Fibroblast of the aortic adventitia (primary cell): ENCODE results near the gene NR3C1. TPM values are rescaled to one million over a fixed set of nuclear protein-coding genes. Genes with fewer than 3 reads are reported as not detected.

Source experiments
- DNase-seq: peaks from one replicate; pipeline ENCODE4 v3.0.0-alpha.2; 2010; ENCODE audit warnings: low read depth
- H3K4me3 ChIP-seq: 2 replicates; pipeline ENCODE4 v1.5.1; 2011; ENCODE audit warnings: low read depth, mild to moderate bottlenecking, control low read depth, low read length, moderate library complexity
- CTCF ChIP-seq: IDR thresholded peaks from 2 replicates; pipeline ENCODE4 v1.5.1; 2011; ENCODE audit warnings: mild to moderate bottlenecking, low read length, control low read depth, inconsistent platforms; ENCODE audit not compliant: insufficient read depth
- total RNA-seq: library from RNA; depleted of rRNA; stranded (reverse); fragments of >200 nt; gene quantifications from 2 replicates; pipeline ENCODE4 v1.2.3, GENCODE V29; 2012; ENCODE audit warnings: low replicate concordance

NR3C1 gene
- total RNA-seq, 1 donor, result 132 TPM

- no peak for TF ChIP-seq CTCF
- no peak overlapping the region for H3K4me3 ChIP-seq
- no peak for DNase-seq
Observed at GRCh38 chr5:143364061-143364460, 39.4 kb downstream of the NR3C1 start.

GRCh38 chr5:143362664-143363227 lies 40.7 kb downstream of the NR3C1 start:
- no peak overlapping the region for H3K4me3 ChIP-seq
- DNase-seq, result no peak
- no peak for TF ChIP-seq CTCF

GRCh38 chr5:143361438-143361837 lies 42.0 kb downstream of the NR3C1 start:
- H3K4me3 ChIP-seq, result no peak overlapping the region
- no peak for TF ChIP-seq CTCF
- no peak for DNase-seq

- no peak for TF ChIP-seq CTCF
- no peak overlapping the region for H3K4me3 ChIP-seq
- no peak for DNase-seq
Observed at GRCh38 chr5:143360755-143361154, 42.7 kb downstream of the NR3C1 start.

GRCh38 chr5:143359869-143360268 lies 43.6 kb downstream of the NR3C1 start:
- no peak for TF ChIP-seq CTCF

GRCh38 chr5:143356855-143357583 lies 46.5 kb downstream of the NR3C1 start:
- no peak for TF ChIP-seq CTCF
- DNase-seq, result no peak
- H3K4me3 ChIP-seq, result no peak overlapping the region

More at GRCh38 chr5:143359869-143360268, 43.6 kb downstream of the NR3C1 start:
- no peak overlapping the region for H3K4me3 ChIP-seq
- no peak for DNase-seq
